Spleen (tissue), 13 donors: Measurements from ENCODE around the gene ZNF525. TPM values are rescaled to one million over a fixed set of nuclear protein-coding genes. Genes with fewer than 3 reads are reported as not detected.

Experiments used
- DNase-seq: peaks from one replicate; pipeline ENCODE4 v3.0.0-alpha.2; 2020
- H3K27ac ChIP-seq, 8 donors: fragments of 200-600 bp; sonication (generic) in 7 of 8; 1 replicate in 4 of 8; 2 replicates in 4 of 8; pipeline versions ENCODE4 v1.5.0 to v1.8.0; 2016 to 2021; ENCODE audit warnings: inconsistent platforms in 4 of 8, mild to moderate bottlenecking in 4 of 8, moderate library complexity in 1 of 8
- H3K27me3 ChIP-seq, 7 donors: fragments of 200-600 bp; sonication (generic) in 6 of 7; replicated peaks in 1 of 7; 1 replicate in 4 of 7; 2 replicates in 3 of 7; pipeline versions ENCODE4 v1.5.0 to v1.8.0; 2016 to 2021; ENCODE audit warnings: inconsistent platforms in 3 of 7, mild to moderate bottlenecking in 1 of 7
- H3K36me3 ChIP-seq, 6 donors: fragments of 200-600 bp; sonication (generic) in 5 of 6; 1 replicate in 4 of 6; 2 replicates in 2 of 6; pipeline versions ENCODE4 v1.5.0 to v1.8.0; 2016 to 2021; ENCODE audit warnings: inconsistent platforms in 2 of 6
- H3K4me1 ChIP-seq, 6 donors: fragments of 200-600 bp; sonication (generic) in 5 of 6; 1 replicate in 3 of 6; 2 replicates in 3 of 6; pipeline versions ENCODE4 v1.5.0 to v1.8.0; 2016 to 2021; ENCODE audit warnings: inconsistent platforms in 3 of 6
- H3K4me3 ChIP-seq, 8 donors: fragments of 200-600 bp; sonication (generic) in 7 of 8; 1 replicate in 4 of 8; 2 replicates in 4 of 8; pipeline versions ENCODE4 v1.5.0 to v1.8.0; 2016 to 2021; ENCODE audit warnings: inconsistent platforms in 4 of 8, mild to moderate bottlenecking in 4 of 8, moderate library complexity in 2 of 8
- H3K9me3 ChIP-seq, 8 donors: fragments of 200-600 bp; sonication (generic) in 7 of 8; 1 replicate in 4 of 8; 2 replicates in 4 of 8; pipeline versions ENCODE4 v1.5.0 to v1.8.0; 2016 to 2021; ENCODE audit warnings: inconsistent platforms in 4 of 8
- CTCF ChIP-seq, 11 experiments: fragments of 200-600 bp in 7 of 11; fragments of 450-650 bp in 4 of 11; sonication (generic) in 4 of 11; IDR thresholded peaks in 8 of 11; conservative IDR thresholded peaks in 3 of 11; 1 replicate in 7 of 11; 2 replicates in 4 of 11; pipeline versions ENCODE4 v1.4.0 to v1.8.0; 2016 to 2021; ENCODE audit warnings: antibody characterized with exemption in 11 of 11, inconsistent platforms in 4 of 11, mild to moderate bottlenecking in 1 of 11
- POLR2A ChIP-seq, 3 donors: fragments of 450-650 bp; IDR thresholded peaks; one replicate each; pipeline ENCODE4 v1.5.1; 2017; ENCODE audit warnings: antibody characterized with exemption in 3 of 3, mild to moderate bottlenecking in 1 of 3
- POLR2AphosphoS5 ChIP-seq, 3 donors: sonication (generic); formaldehyde crosslinking; IDR thresholded peaks; one replicate each; pipeline ENCODE4 v1.5.1; 2017; ENCODE audit warnings: antibody characterized with exemption in 3 of 3
- WGBS, 5 donors: extraction: QIAGEN DNeasy Blood & Tissue Kit in 3 of 5; methylation state at CpG; one replicate each; pipeline versions ENCODE4 v1.1.5 to v1.1.7; 2013 to 2018; 5-methylcytosine and 5-hydroxymethylcytosine counted together
- intact Hi-C: fragments of 100-400 bp; cut with DNase I; formaldehyde crosslinking; loops from one replicate; pipeline ENCODE4 v1.15.0; 2023; ENCODE audit warnings: low total_unique reads
- long read RNA-seq, 2 donors: transcript quantifications; one replicate each; lab custom pipeline, GENCODE V29; 2026
- polyA plus RNA-seq, 3 donors: library from polyadenylated mRNA; stranded (reverse); fragments of 200-250 nt; gene quantifications; one replicate each; pipeline ENCODE4 v1.2.1, GENCODE V29; 2013
- total RNA-seq, 7 donors: library from RNA; depleted of rRNA in 3 of 7; stranded (reverse); fragments of >200 nt in 3 of 7; fragmentation: NEBNext Ultra II Directional in 4 of 7; extraction: Animal tissue kit (Norgen Biotek cat#: 25700) in 4 of 7; gene quantifications; one replicate each; pipeline versions ENCODE4 v1.1.0 to v1.2.1, GENCODE V29; 2016 to 2021
- donor health status: healthy with polysubstance abuse.
- donor health status: DM: no; HTN: no; CAD: no; lungs with moderate emphysema.
- donor health status: DM: no; HTN: no; CAD: no.
- donor health status: Bipolar disorder and iron deficiency.
- donor health status: healthy.
- donor health status: DM: no; HTN: no; CAD: no.
- donor health status: DM: yes; HTN: yes; CAD: no.

The ZNF525 gene
- 10 to 100 TPM in 5 of 7 donors, 1 to 10 TPM in 2; 7.9 to 20.6 (median 15.3) TPM for total RNA-seq
- polyA plus RNA-seq = 1 to 10 TPM; 6.1 to 7.5 (median 7.4) TPM
- long read RNA-seq, donor 1, partial matches to known transcripts = 0 of 2 reads
- long read RNA-seq, donor 1, other reads (novel, unspliced or antisense) = 0 of 2 reads
- long read RNA-seq, donor 2, partial matches to known transcripts = 0 of 2 reads
- long read RNA-seq, donor 2, other reads (novel, unspliced or antisense) = 0 of 2 reads

- peaks cover 0 to 4% (median 0%) of the 10 kb centered on the region in 6 donors for H3K36me3 ChIP-seq
- H3K9me3 ChIP-seq = peaks cover 0 to 14% (median 0%) of the 10 kb centered on the region in 8 donors
- H3K27me3 ChIP-seq = no peaks in the 10 kb centered on the region
- intact Hi-C loops = loop anchor here (10.0 kb wide), 1 partner anchor 171 kb away; the partner anchor contains the start of gene ZNF665
- peak in 9 of 11 experiments; percentile 8 to 80 (median 62) for TF ChIP-seq CTCF (IDR thresholded peaks at IDR 0.05 in 8 of 11, conservative IDR thresholded peaks at IDR 0.05 in 3 of 11)
- TF ChIP-seq POLR2AphosphoS5 (IDR thresholded peaks at IDR 0.05) = peak; percentile 91 to 93 (median 93)
- no peak for TF ChIP-seq POLR2A (IDR thresholded peaks at IDR 0.05)
- H3K27ac ChIP-seq = peak within 1 kb of the TSS; percentile 30 to 88 (median 79)
- WGBS, 5 donors = 0 to 8% (median 1%) methylated on average over 31 to 45 of the region's 45 CpGs
- peak; percentile 99 for DNase-seq
- H3K4me1 ChIP-seq = peaks cover 0 to 20% (median 14%) of the 10 kb centered on the region in 6 donors
- H3K4me3 ChIP-seq = peak within 1 kb of the TSS; percentile 48 to 90 (median 68)
These were observed at the start of gene ZNF525 for GRCh38 chr19:53365134-53365898. TSS of gene ZNF525 (plus strand) at chr19:53365705. CDS start at chr19:53372282, 6,577 bp downstream.

DNA sequence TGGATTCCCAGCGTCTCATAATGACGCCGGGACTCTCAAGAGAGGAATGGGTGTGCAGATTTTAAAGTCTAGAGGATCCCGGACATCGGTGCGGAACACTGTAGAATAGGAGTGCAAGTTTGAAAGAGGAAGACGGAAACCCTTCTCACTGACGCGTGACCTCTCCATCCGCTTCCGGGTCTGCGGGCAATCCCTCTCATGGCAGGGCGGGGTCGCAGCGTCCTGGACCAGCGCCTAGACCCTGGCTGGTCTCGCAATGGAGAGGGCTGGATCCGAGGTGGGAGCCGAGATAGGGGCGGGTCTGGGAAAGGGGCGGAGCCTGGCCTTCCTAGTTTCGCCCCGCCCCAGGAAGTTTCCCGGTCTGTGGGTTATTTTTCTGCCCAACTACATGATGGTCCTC lies 36.5 kb upstream of the ZNF525 start:
- no peaks in the 10 kb centered on the region for H3K36me3 ChIP-seq
- H3K27ac ChIP-seq = no peak overlapping the region
- intact Hi-C loops = no loop called here
- peaks cover 0 to 69% (median 51%) of the 10 kb centered on the region in 8 donors for H3K9me3 ChIP-seq
- peak overlapping the region in 4 of 8 donors; percentile 12 to 58 (median 20) for H3K4me3 ChIP-seq
- peaks cover 0 to 21% (median 0%) of the 10 kb centered on the region in 7 donors for H3K27me3 ChIP-seq
- WGBS, 5 donors = 28 to 47% (median 35%) methylated on average over 24 of the region's 24 CpGs
- peak in 1 of 3 donors; percentile 39 for TF ChIP-seq POLR2AphosphoS5 (IDR thresholded peaks at IDR 0.05)
- TF ChIP-seq POLR2A (IDR thresholded peaks at IDR 0.05) = no peak
- H3K4me1 ChIP-seq = peaks cover 0 to 8% (median 7%) of the 10 kb centered on the region in 6 donors
- DNase-seq = peak; percentile 78

GRCh38 chr19:53332484-53332883 lies 33.0 kb upstream of the ZNF525 start:
- Histone ChIP-seq H3K27me3 (peaks cover 0 to 5% (median 0%) of the 10 kb centered on the region in 7 donors), H3K36me3 (peaks cover 0 to 13% (median 0%) of the 10 kb centered on the region in 6 donors), H3K27ac (peak overlapping the region in 4 of 8 donors; percentile 69 to 83 (median 80)), H3K4me1 (peaks cover 0 to 33% (median 24%) of the 10 kb centered on the region in 6 donors), H3K4me3 (peak overlapping the region in 4 of 8 donors; percentile 60 to 84 (median 71)), H3K9me3 (peaks cover 0 to 51% (median 25%) of the 10 kb centered on the region in 8 donors)
- DNase-seq = no peak
- 69 to 92% (median 87%) methylated on average over 14 of the region's 14 CpGs for WGBS, 5 donors
- TF ChIP-seq POLR2AphosphoS5 (IDR thresholded peaks at IDR 0.05) (no peak), CTCF (IDR thresholded peaks at IDR 0.05 in 8 of 11, conservative IDR thresholded peaks at IDR 0.05 in 3 of 11) (no peak)
- intact Hi-C loops = no loop called here

- Histone ChIP-seq H3K36me3 (peaks cover 0 to 19% (median 3%) of the 10 kb centered on the region in 6 donors), H3K27me3 (peaks cover 0 to 5% (median 0%) of the 10 kb centered on the region in 7 donors), H3K4me1 (peaks cover 0 to 33% (median 24%) of the 10 kb centered on the region in 6 donors), H3K4me3 (peak overlapping the region; percentile 60 to 90 (median 74)), H3K27ac (peak overlapping the region; percentile 32 to 83 (median 74)), H3K9me3 (peaks cover 0 to 51% (median 22%) of the 10 kb centered on the region in 8 donors)
- intact Hi-C loops = no loop called here
- DNase-seq = peak; percentile 85
- WGBS, 5 donors = 0 to 6% (median 1%) methylated on average over 14 of the region's 14 CpGs
- TF ChIP-seq CTCF (IDR thresholded peaks at IDR 0.05 in 8 of 11, conservative IDR thresholded peaks at IDR 0.05 in 3 of 11) = no peak
- TF ChIP-seq POLR2AphosphoS5 (IDR thresholded peaks at IDR 0.05) = no peak
- TF ChIP-seq POLR2A (IDR thresholded peaks at IDR 0.05) = no peak
These were observed 32.4 kb upstream of the ZNF525 start for GRCh38 chr19:53333066-53333462.
